ENCODE data around the gene DUSP8. TPM values are rescaled to one million over a fixed set of nuclear protein-coding genes. Genes with fewer than 3 reads are reported as not detected.
A peak's percentile ranks its signal among the peaks of the same experiment; 100 is the strongest.

The DUSP8 gene
- total RNA-seq, 2 experiments from 2014 or later, result not detected

- Histone ChIP-seq H3K9me2 (ENCODE audit: insufficient read depth, low read length) (no peaks in the 10 kb centered on the region), H3K4me1 (ENCODE audit: insufficient read depth, low read length, poor library complexity, severe bottlenecking) (peaks cover 13% of the 10 kb centered on the region), H2AFZ (ENCODE audit: low read length) (no peak overlapping the region), H3K9me3 (ENCODE audit: low read length) (no peaks in the 10 kb centered on the region), H3K4me3 (ENCODE audit: low read depth, low read length, poor library complexity, severe bottlenecking) (peak overlapping the region; percentile 35), H3K27ac (ENCODE audit: low read depth, low read length, poor library complexity, severe bottlenecking) (no peak overlapping the region), H3K79me2 (ENCODE audit: insufficient read depth, low read depth, low read length) (no peaks in the 10 kb centered on the region), H3K36me3 (ENCODE audit: insufficient read depth, low read length) (no peaks in the 10 kb centered on the region), H3K4me2 (ENCODE audit: low read length) (peak overlapping the region; percentile 77), H4K20me1 (ENCODE audit: insufficient read depth, low read length) (no peaks in the 10 kb centered on the region)
- TF ChIP-seq EZH2phosphoT487 (IDR thresholded peaks at IDR 0.05; ENCODE audit: borderline replicate concordance, low read depth, low read length), result no peak
- peak; percentile 80 for TF ChIP-seq CTCF (conservative IDR thresholded peaks at IDR 0.05; ENCODE audit: low read length)
- intact Hi-C loops (cut with micrococcal nuclease; ENCODE audit: unreplicated experiment), result loop anchor here (1.0 to 10.0 kb wide), 4 partner anchors 28 to 370 kb away; no protein-coding TSS in a partner anchor
- POLR2A ChIA-PET, result interaction anchor here (0.5 to 0.9 kb wide), 2 partner anchors 53 to 196 kb away, joined by 3 read pairs; no protein-coding TSS in a partner anchor
- peak; percentile 46 for DNase-seq (ENCODE audit: low spot score)
- BruUV-seq (replicated peaks), result no TSS peak
- CTCF ChIA-PET (ENCODE audit: unreplicated experiment), result interaction anchor here (0.5 to 1.7 kb wide), 6 partner anchors 26 to 848 kb away, joined by 3 to 8 read pairs (median 5); no protein-coding TSS in a partner anchor
These were observed 2.3 kb upstream of the DUSP8 start for GRCh38 chr11:1574238-1574932.

DNA sequence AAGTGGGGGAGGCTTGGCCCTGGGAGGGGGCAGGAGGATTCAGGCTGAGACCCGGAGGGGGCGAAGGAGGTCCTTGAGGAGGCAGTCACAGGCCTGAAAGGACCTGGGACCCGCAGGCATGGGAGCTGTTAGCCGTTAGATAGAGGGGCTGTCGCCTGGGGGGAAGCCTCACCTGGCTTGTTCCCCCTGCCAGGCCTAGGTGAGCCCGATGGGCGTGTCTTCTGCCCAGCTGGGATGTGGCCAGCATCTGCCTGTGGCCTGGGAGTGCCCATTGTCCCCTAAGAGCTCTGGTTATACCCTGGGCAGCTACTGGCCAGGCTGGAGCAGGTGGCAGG, 1.8 kb upstream of the DUSP8 start:
- no peaks in the 10 kb centered on the region for H3K36me3 ChIP-seq (ENCODE audit: insufficient read depth, low read length)
- peaks cover 13% of the 10 kb centered on the region for H3K4me1 ChIP-seq (ENCODE audit: insufficient read depth, low read length, poor library complexity, severe bottlenecking)
- no peak for DNase-seq (ENCODE audit: low spot score)
- H3K4me2 ChIP-seq (ENCODE audit: low read length), result peak overlapping the region; percentile 77; the same call in 1 of the 2 replicates
- H2AFZ ChIP-seq (ENCODE audit: low read length), result no peak overlapping the region
- ChIA-PET CTCF (ENCODE audit: unreplicated experiment) (interaction anchor here (1.7 kb wide), 1 partner anchor 53 kb away, joined by 5 read pairs; no protein-coding TSS in a partner anchor), POLR2A (no interaction called here)
- intact Hi-C loops (cut with micrococcal nuclease; ENCODE audit: unreplicated experiment), result loop anchor here (1.0 to 10.0 kb wide), 4 partner anchors 28 to 369 kb away; no protein-coding TSS in a partner anchor
- no peak overlapping the region for H3K4me3 ChIP-seq (ENCODE audit: low read depth, low read length, poor library complexity, severe bottlenecking)
- TF ChIP-seq CTCF (conservative IDR thresholded peaks at IDR 0.05; ENCODE audit: low read length) (no peak), EZH2phosphoT487 (IDR thresholded peaks at IDR 0.05; ENCODE audit: borderline replicate concordance, low read depth, low read length) (no peak)
- no peaks in the 10 kb centered on the region for H3K9me3 ChIP-seq (ENCODE audit: low read length)
- H4K20me1 ChIP-seq (ENCODE audit: insufficient read depth, low read length), result no peaks in the 10 kb centered on the region
- no peak overlapping the region for H3K27ac ChIP-seq (ENCODE audit: low read depth, low read length, poor library complexity, severe bottlenecking)
- H3K9me2 ChIP-seq (ENCODE audit: insufficient read depth, low read length), result no peaks in the 10 kb centered on the region
- no peaks in the 10 kb centered on the region for H3K79me2 ChIP-seq (ENCODE audit: insufficient read depth, low read depth, low read length)
- BruUV-seq (replicated peaks), result no TSS peak
